Daoy (cell line): ENCODE data around the gene HAUS3. TPM values are rescaled to one million over a fixed set of nuclear protein-coding genes. Genes with fewer than 3 reads are reported as not detected.
"Not testable (repeated sequence)": the region's sequence is repeated elsewhere in the genome, so short reads cannot be mapped to it uniquely, and the experiment has no call there.

ENCODE experiments used
- DNase-seq: peaks from one replicate; pipeline ENCODE4 v3.0.0-alpha.2; 2015; ENCODE audit warnings: low read depth
- total RNA-seq: library from RNA; depleted of rRNA; stranded (reverse); fragments of >200 nt; shearing (Covaris generic); gene quantifications from 2 replicates; pipeline ENCODE4 v1.2.3, GENCODE V29; 2014; rRNA removed

The HAUS3 gene
- total RNA-seq, 1 experiment from 2014 or later, result 13.4 TPM

- DNase-seq, result peak; percentile 66
These were observed 21.8 kb downstream of the HAUS3 start for GRCh38 chr4:2220016-2220630.

GRCh38 chr4:2219233-2219760 is 22.6 kb downstream of the HAUS3 start:
- no peak for DNase-seq

- DNase-seq, result no peak
These were observed 23.5 kb downstream of the HAUS3 start for GRCh38 chr4:2218436-2218835.

GRCh38 chr4:2217726-2218125 is 24.2 kb downstream of the HAUS3 start:
- peak; percentile 42 for DNase-seq

- DNase-seq, result no peak
These were observed 29.1 kb downstream of the HAUS3 start for GRCh38 chr4:2212831-2213230.

GRCh38 chr4:2202789-2203188 is 39.1 kb downstream of the HAUS3 start:
- DNase-seq, result not testable (repeated sequence)

- no peak for DNase-seq
These were observed 47.4 kb downstream of the HAUS3 start for GRCh38 chr4:2194496-2194895.

- DNase-seq, result no peak
These were observed 48.6 kb downstream of the HAUS3 start for GRCh38 chr4:2193326-2193725.

- no peak for DNase-seq
These were observed 55.1 kb downstream of the HAUS3 start for GRCh38 chr4:2186865-2187172.

GRCh38 chr4:2186133-2186864 is 55.6 kb downstream of the HAUS3 start:
- peak; percentile 47 for DNase-seq

GRCh38 chr4:2183394-2183793 is 58.5 kb downstream of the HAUS3 start:
- no peak for DNase-seq

GRCh38 chr4:2182994-2183393 is 58.9 kb downstream of the HAUS3 start:
- DNase-seq, result no peak

- DNase-seq, result no peak
These were observed 61.5 kb downstream of the HAUS3 start for GRCh38 chr4:2180410-2180809.

- no peak for DNase-seq
These were observed 62.2 kb downstream of the HAUS3 start for GRCh38 chr4:2179717-2180116.

- DNase-seq, result no peak
These were observed 62.9 kb downstream of the HAUS3 start for GRCh38 chr4:2178986-2179385.

Other genes with a start within 250 kb of the HAUS3 start
- 22.9 and 27.4 TPM in 2 replicates for gene NELFA, start 233.1 kb downstream of the HAUS3 start, total RNA-seq
- gene NAT8L, start 182.8 kb downstream of the HAUS3 start, total RNA-seq, result 2.8 and 3.4 TPM in 2 replicates
- 0.54 and 1.4 TPM in 2 replicates for gene POLN, start within 50 bp of the HAUS3 start, total RNA-seq
- gene MXD4, start 20.0 kb upstream of the HAUS3 start, total RNA-seq, result 5.8 and 7.5 TPM in 2 replicates
- gene ZFYVE28, start 176.5 kb upstream of the HAUS3 start, total RNA-seq, result 0.97 and 1.5 TPM in 2 replicates
- not detected in 2 replicates for gene CFAP99, start 176.8 kb upstream of the HAUS3 start, total RNA-seq
- gene RNF4, start 227.0 kb upstream of the HAUS3 start, total RNA-seq, result 89.0 and 137 TPM in 2 replicates